Measurements from ENCODE around the gene TMA7B. TPM values are rescaled to one million over a fixed set of nuclear protein-coding genes. Genes with fewer than 3 reads are reported as not detected.
"Not testable (repeated sequence)": the region's sequence is repeated elsewhere in the genome, so short reads cannot be mapped to it uniquely, and the experiment has no call there.

TMA7B gene
- total RNA-seq, 1 experiment from 2014 or later, result 0.08 TPM

DNA sequence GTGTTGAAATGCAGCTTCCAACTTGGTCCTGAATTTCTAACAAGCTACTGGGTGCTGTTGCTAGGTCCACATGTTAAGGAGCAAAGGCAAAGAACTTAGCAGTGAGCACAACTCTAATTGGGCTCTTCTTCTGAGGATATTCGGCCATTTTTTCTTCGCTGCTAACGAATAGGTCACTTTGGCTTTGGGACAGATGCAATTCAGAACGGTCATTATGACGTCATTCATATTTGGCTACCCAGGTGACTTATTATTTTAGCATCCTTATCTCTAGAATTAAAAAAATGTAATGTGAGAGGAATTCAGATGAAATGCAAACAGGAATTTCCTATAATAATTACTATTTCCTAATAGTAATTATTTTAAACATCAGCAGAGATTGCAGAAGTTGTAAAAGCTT is 13.9 kb downstream of the TMA7B start:
- Histone ChIP-seq H3K4me1 (no peaks in the 10 kb centered on the region), H3K9me3 (replicated peaks) (no peaks in the 10 kb centered on the region), H3K27ac (no peak overlapping the region), H3K27me3 (peaks cover 3% of the 10 kb centered on the region; the same call in 1 of the 2 replicates), H3K36me3 (no peaks in the 10 kb centered on the region), H3K4me3 (no peak overlapping the region)
- DNase-seq, result no peak

DNA sequence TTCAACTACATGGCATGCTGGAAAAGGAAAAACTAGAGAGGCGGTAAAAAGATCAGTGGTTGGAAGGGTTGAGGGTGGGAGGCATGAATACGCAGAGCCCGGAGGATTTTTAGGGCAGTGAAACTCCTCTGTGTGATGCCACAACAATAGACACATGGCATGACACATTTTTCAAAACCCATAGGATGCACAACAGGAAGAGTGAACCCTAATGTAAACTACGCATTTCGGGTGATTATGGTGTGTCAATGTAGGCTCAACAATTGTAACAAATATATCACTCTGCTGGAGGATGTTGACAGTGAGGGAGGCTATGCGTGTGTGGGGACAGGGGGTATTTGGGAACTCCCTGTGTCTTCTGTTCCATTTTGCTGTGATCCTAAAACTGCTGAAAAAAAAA is 18.9 kb downstream of the TMA7B start:
- Histone ChIP-seq H3K4me1 (no peaks in the 10 kb centered on the region), H3K27me3 (no peaks in the 10 kb centered on the region), H3K36me3 (no peaks in the 10 kb centered on the region), H3K9me3 (replicated peaks) (no peaks in the 10 kb centered on the region), H3K27ac (no peak overlapping the region), H3K4me3 (no peak overlapping the region)
- no peak for DNase-seq

DNA sequence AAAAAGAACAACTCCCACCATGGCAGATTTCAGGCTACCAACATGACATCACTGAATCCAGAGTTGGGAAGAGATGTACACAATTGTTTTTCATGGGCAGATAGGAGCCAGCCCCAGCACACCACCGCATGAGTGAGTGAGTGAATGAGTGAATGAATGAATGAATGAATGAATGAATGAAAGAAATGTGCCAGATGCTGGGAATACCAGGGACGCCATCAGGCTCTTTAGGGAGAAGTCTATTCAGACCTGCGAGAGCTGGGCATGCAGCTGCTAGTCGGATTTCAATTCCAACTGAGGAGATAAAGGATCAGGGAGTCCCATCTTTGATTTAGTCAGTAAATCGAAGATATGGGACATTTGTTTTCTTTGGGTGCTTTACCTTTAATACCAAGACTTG is 19.3 kb downstream of the TMA7B start:
- no peak for DNase-seq
- no peaks in the 10 kb centered on the region for H3K36me3 ChIP-seq
- H3K27ac ChIP-seq, result no peak overlapping the region
- H3K9me3 ChIP-seq (replicated peaks), result no peaks in the 10 kb centered on the region
- H3K4me3 ChIP-seq, result no peak overlapping the region
- no peaks in the 10 kb centered on the region for H3K4me1 ChIP-seq
- no peaks in the 10 kb centered on the region for H3K27me3 ChIP-seq

DNA sequence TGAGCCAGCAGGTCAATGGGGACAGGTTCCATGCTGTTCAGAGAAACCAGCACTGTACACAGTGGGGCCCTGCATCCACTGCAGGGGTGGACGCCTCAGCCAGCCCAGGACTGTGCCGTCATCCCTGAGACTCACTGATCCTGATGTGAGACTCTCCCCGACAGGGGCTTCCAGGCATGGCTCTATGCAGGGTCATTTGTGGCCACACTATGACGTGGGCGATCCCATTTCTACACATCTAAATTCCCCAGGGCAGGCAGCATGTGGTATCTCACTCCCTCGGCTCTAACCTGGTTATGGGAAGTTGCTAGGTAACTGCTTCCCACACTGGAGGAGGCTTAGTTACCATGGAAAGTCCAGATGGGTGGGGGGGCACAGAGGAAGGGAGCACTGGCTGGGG is 20.4 kb downstream of the TMA7B start:
- Histone ChIP-seq H3K27me3 (no peaks in the 10 kb centered on the region), H3K4me1 (no peaks in the 10 kb centered on the region), H3K4me3 (no peak overlapping the region), H3K9me3 (replicated peaks) (no peaks in the 10 kb centered on the region), H3K27ac (no peak overlapping the region), H3K36me3 (no peaks in the 10 kb centered on the region)
- DNase-seq, result no peak

DNA sequence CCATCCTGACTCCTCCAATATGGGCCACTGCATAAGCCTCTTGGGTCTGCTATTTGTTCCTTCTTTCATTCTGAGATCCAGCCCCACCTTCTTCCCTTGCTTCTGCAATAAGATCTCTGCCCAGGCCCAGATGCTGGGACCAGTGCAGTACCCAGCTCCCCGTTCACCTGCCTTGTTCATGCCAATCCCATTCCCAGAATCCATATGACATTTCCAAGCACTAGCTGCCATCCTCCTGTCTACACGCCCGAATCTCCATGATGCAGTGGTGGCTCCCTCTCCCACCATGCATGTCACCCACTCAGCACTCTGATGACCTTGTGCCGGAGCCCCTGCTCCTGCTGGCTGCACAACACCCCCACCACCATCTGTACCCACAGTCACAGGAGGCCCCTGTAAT is 23.1 kb downstream of the TMA7B start:
- Histone ChIP-seq H3K9me3 (replicated peaks) (no peaks in the 10 kb centered on the region), H3K4me1 (no peaks in the 10 kb centered on the region), H3K4me3 (no peak overlapping the region), H3K36me3 (no peaks in the 10 kb centered on the region), H3K27ac (no peak overlapping the region), H3K27me3 (no peaks in the 10 kb centered on the region)
- no peak for DNase-seq

DNA sequence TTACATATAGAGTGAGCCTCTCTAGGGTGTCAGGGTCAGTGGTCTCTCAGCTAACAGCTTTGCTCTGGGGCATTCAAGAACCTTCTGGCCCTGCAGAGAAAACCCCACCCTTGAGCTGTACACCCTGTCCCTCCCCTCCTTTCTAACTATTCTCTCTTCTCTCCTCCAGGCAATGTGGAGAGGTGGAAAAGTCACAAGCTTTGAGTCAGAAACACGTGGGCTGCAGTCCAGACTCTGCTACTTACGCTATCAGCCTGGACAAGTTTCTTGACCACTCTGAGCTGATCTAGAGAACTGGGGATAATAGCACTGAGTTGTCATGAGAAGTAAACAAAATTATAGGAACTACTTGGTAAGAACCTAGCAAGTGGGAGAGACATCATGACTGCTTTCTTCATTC is 23.8 kb downstream of the TMA7B start:
- no peak overlapping the region for H3K27ac ChIP-seq
- H3K4me1 ChIP-seq, result no peaks in the 10 kb centered on the region
- no peaks in the 10 kb centered on the region for H3K9me3 ChIP-seq (replicated peaks)
- H3K36me3 ChIP-seq, result no peaks in the 10 kb centered on the region
- H3K27me3 ChIP-seq, result no peaks in the 10 kb centered on the region
- no peak for DNase-seq
- H3K4me3 ChIP-seq, result no peak overlapping the region

DNA sequence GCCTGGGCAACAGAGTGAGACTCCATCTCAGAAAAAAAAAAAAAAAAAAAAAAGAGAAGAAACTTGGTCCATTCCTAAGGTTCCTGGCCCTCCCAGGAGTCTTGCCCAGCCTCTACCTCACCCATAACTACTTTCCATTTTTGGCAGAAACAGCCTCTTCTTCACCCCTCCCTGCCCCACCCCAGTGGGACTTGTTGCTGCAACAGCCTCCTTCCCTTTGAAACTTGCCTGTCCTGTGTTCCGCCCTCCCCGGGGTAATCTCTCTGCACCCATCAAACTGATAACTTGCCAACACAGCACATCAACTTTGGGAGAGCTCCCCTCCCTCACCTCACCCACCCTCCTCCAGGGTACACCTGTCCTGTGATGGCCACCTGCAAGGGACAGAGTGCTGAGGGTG is 24.5 kb downstream of the TMA7B start:
- Histone ChIP-seq H3K36me3 (no peaks in the 10 kb centered on the region), H3K4me3 (no peak overlapping the region)

DNA sequence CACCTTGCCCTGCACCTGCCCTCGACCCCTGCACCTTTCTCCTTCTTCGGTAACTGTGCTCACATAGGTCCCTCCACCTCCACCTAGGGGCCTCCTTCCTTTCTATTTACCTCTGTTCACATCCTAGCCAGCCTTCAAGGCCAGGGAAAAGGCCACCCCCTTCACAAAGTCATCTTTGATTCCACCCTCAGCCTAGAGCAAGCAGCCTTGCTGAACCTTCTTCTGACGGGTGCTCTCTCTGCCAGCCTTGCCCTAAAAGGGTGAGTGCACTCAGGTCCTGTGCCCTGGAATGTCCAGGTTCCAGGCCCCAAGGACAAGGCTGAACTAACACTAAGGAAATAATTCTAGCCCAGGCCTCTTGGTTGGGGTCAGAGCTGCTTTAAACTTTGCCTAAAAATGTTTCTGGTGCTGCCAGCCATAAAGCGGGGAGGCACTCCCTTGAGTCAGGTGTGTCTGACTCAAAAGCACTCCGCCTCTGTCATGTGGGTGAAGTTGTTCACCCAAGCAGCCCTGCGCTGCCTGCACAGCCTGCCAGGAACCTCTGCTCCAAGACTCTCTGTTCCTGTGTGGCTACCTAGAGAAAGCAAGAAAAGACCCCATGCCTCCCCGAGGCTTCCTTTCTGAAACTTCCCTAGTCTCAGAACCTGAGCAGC is 25.3 kb downstream of the TMA7B start:
- H3K9me3 ChIP-seq (replicated peaks), result no peaks in the 10 kb centered on the region
- H3K4me3 ChIP-seq, result no peak overlapping the region
- no peaks in the 10 kb centered on the region for H3K36me3 ChIP-seq
- no peak overlapping the region for H3K27ac ChIP-seq
- DNase-seq, result no peak
- no peaks in the 10 kb centered on the region for H3K27me3 ChIP-seq
- no peaks in the 10 kb centered on the region for H3K4me1 ChIP-seq

More for the DNA sequence above, 24.5 kb downstream of the TMA7B start:
- H3K9me3 ChIP-seq (replicated peaks), result no peaks in the 10 kb centered on the region
- H3K27me3 ChIP-seq, result no peaks in the 10 kb centered on the region
- no peak overlapping the region for H3K27ac ChIP-seq
- H3K4me1 ChIP-seq, result no peaks in the 10 kb centered on the region
- DNase-seq, result no peak

DNA sequence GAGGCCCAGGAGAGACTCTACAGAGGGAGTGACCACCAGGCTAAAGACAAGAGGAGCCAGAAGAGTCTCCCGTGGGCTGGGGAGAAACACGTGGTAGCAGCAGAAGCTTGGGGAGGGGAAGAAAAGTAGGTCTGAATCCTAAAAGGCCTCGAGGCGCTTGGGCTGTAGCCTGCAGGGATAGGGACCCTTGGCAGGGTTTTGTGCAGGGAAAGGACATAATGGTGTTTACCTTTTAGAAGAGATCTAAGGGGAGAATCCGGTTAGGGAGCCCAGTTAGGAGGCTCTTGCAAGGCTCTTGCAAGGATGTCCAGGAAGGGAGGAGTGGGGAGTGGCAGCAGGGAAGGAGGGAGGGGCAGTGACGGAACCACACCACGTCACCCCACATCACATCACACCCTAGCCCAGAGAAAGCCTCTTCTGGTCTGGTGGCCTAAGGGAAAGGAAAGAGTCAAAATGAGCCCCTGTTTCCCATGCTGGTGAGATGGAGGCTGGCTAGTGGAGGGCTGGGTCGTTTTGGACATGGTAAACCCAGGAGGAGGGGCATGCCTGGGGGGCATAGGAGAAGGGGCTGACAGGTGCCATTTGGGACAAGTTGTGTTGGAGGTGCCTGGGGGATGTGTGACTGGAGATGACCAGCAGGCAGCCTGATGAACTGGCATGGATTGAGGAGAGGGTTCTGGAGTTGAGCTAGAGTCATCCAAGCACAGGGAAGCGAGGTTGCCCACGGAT is 28.4 kb downstream of the TMA7B start:
- no peaks in the 10 kb centered on the region for H3K9me3 ChIP-seq (replicated peaks)
- H3K4me1 ChIP-seq, result no peaks in the 10 kb centered on the region
- DNase-seq, result no peak
- no peak overlapping the region for H3K27ac ChIP-seq
- no peaks in the 10 kb centered on the region for H3K27me3 ChIP-seq
- H3K4me3 ChIP-seq, result no peak overlapping the region
- no peaks in the 10 kb centered on the region for H3K36me3 ChIP-seq

DNA sequence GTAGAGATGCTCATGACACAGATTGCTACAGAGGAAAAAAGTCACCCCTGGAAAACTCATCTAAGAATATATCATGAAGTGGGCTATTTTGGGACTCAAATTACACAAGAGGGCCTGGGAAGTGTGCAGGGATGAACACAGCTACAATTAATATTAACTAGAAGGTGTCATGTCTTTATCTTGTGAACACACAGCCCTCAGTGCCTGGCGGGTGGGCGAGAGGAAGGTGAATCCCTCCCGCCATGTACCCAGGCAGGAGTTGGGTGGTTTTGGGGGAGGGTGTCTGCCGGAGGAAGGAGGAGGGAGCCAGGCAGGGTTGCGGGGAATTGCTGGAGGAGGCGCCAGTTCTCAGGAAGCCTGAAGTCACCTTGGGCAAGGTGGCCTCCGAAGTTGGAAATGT is 29.4 kb downstream of the TMA7B start:
- no peaks in the 10 kb centered on the region for H3K36me3 ChIP-seq
- H3K27me3 ChIP-seq, result no peaks in the 10 kb centered on the region
- H3K4me3 ChIP-seq, result no peak overlapping the region
- no peak overlapping the region for H3K27ac ChIP-seq
- no peaks in the 10 kb centered on the region for H3K9me3 ChIP-seq (replicated peaks)
- H3K4me1 ChIP-seq, result no peaks in the 10 kb centered on the region
- DNase-seq, result no peak

DNA sequence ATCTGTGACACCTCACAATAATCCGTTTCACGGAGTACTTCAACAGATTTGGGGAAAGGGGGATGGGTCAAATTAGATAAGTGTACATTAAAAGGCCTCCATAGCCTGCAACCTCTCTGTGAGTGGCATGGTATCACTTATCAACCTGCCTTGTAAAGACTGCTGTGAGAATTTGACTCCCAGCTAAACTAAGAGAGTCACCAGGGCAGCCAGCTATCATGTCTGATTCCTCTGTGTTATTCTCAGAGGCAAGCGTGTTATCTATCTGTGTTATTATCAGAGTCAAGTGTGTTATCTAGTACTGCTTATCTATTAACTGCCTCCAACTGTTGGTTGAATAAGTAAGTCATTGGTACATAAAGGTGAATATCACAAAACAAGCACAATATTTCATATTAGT is 30.5 kb downstream of the TMA7B start:
- no peaks in the 10 kb centered on the region for H3K36me3 ChIP-seq
- no peaks in the 10 kb centered on the region for H3K27me3 ChIP-seq
- H3K4me3 ChIP-seq, result no peak overlapping the region
- no peaks in the 10 kb centered on the region for H3K4me1 ChIP-seq
- H3K9me3 ChIP-seq (replicated peaks), result no peaks in the 10 kb centered on the region
- no peak for DNase-seq
- H3K27ac ChIP-seq, result no peak overlapping the region

DNA sequence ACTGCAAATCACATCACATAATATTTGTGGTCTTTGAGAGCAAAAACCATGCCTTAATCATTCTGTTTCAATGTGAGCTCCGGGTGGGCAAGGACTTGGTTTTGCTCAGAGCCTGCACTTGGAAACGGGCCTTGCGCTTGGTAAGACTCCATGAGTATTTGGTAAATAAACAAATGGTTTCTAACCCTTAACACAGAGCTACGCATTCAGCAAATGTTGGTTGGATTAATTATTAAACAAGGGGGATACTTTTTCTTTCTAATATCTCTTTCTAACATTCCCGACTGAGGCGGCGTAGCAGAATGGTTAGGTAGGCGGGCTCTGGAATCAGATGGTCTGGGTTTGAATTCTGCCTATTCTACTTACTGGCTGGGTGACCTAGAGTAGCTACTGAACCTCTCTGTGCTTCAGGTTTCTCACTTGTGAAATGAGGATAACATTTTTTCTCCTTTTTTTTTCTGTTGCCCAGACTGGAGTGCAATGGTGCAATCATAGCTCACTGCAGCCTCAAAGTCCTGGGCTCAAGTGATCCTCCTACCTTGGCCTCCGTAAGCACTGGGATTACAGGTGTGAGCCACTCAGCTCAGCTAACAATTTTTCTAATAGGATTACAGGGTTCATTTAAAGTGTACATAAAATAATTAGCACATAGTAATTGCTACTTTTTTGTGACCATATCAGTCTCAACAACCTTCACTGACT is 31.1 kb downstream of the TMA7B start:
- H3K4me1 ChIP-seq, result no peaks in the 10 kb centered on the region
- H3K36me3 ChIP-seq, result no peaks in the 10 kb centered on the region
- no peaks in the 10 kb centered on the region for H3K9me3 ChIP-seq (replicated peaks)
- H3K27ac ChIP-seq, result no peak overlapping the region
- no peak overlapping the region for H3K4me3 ChIP-seq
- no peaks in the 10 kb centered on the region for H3K27me3 ChIP-seq
- no peak for DNase-seq

DNA sequence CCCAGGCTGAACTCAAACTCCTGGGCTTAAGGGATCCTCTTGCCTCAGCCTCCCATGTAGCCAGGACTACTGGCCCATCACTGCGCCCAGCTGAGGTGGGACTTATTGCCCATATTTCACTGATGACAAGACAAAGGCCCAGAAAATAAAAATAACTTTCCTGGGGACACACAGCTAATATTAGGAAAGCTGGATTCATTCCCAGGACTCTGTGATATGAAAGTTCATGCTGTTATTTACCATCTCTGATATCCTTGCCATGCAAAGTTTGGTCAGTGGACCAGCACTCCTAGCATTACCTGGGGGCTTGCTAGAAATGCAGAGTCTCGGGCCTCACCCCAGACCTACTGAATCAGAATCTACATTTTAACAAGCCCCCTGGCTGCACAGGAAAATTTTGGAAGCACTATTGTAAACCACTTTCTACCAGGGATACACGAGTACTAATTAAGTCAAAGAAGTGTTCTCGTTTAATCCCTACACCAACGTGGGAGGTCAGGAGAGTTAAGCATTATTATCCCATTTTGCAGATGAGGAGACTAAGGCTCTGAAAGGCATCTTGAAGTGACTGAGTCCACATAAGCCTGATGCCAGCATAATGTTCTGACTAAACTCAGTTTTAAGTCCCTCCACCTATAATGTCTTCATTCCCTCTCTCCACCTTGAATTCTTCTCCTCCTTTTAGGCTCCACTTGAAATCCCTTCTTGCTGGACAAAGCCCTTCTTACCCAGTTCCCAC is 32.1 kb downstream of the TMA7B start:
- Histone ChIP-seq H3K36me3 (no peaks in the 10 kb centered on the region), H3K4me1 (0 out of 2 replicates have a peak, but pooled peaks cover 2% of the 10 kb centered on the region), H3K9me3 (replicated peaks) (no peaks in the 10 kb centered on the region), H3K4me3 (no peak overlapping the region), H3K27ac (no peak overlapping the region), H3K27me3 (no peaks in the 10 kb centered on the region)
- no peak for DNase-seq

DNA sequence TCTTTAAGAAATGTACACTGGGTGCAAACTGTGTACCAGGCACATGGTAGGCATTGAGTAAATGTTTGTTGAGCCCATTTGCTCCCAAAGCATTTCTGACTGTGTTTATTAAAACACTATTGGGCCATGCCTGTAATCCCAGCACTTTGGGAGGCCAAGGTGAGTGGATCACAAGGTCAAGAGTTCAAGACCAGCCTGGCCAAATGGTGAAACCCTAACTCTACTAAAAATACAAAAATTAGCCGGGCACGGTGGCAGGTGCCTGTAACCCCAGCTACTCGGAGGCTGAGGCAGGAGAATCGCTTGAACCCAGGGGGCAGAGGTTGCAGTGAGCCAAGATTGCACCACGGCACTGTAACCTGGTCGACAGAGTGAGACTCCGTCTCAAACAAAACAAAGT is 32.7 kb downstream of the TMA7B start:
- not testable (repeated sequence) for H3K36me3 ChIP-seq; H3K4me3 ChIP-seq; H3K4me1 ChIP-seq; H3K27me3 ChIP-seq; DNase-seq; H3K27ac ChIP-seq; H3K9me3 ChIP-seq (replicated peaks)

DNA sequence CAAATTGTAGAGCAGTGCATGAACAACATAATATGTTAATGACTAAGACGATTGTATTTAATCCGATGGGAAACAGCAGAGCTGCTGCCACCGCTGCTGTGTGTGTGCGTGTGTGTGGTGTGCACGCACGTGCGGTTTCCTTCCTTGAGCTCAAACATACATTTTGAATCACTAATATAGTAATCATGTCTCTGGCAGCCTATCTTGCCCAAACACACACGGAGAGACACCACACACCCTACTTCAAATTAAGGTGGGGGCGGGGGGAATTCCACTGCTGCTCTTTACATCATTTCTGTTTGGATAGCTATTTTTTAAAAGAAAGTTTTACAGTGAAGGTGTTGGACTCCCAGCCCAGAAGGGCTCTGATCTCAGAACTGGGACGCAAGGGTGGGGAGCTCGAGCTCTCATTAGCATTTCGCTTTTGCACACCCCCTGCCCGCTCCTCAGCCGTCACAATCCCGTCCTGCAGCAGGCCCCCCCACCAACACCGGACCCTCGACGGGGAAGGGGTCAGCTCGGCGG is 33.9 kb downstream of the TMA7B start:
- Histone ChIP-seq H3K4me1 (peaks cover 17% of the 10 kb centered on the region), H3K36me3 (no peaks in the 10 kb centered on the region), H3K27me3 (no peaks in the 10 kb centered on the region), H3K4me3 (no peak overlapping the region), H3K9me3 (replicated peaks) (no peaks in the 10 kb centered on the region), H3K27ac (no peak overlapping the region)
- no peak for DNase-seq
